Amniotic epithelial cell (primary cell): ENCODE results near the gene KRTAP23-1.

ENCODE experiments used
- DNase-seq: peaks from one replicate; pipeline ENCODE4 v3.0.0-alpha.2; 2010; ENCODE audit warnings: low read depth

The KRTAP23-1 gene

GRCh38 chr21:30306884-30307283 is 41.5 kb downstream of the KRTAP23-1 start:
- DNase-seq = no peak

DNA sequence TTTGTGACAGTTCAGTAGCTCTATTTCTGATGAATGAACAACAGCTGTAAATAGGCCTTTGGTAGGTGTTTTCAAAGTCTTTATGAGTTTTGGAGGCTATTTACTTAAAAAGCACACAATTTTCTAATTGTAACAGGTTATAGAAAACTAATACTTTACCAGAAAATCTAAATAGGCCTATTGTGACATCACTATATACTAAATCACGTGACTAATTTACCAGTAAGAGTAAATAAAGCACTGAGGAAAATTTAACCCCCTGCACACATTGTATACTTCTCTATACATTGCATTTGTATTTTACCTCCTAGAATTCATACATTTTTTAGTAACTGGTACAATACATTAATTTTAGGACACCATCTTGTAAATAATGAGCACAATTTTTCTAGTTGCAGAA is 43.3 kb downstream of the KRTAP23-1 start:
- DNase-seq = no peak
